Loucy (cell line): Measurements from ENCODE around the gene RSKR.
A peak's percentile ranks its signal among the peaks of the same experiment; 100 is the strongest.

Experiments
- H2AFZ ChIP-seq: fragments of 200-600 bp; sonication (generic); 2 replicates; pipeline ENCODE4 v1.6.0; 2016; ENCODE audit warnings: antibody characterized with exemption, mild to moderate bottlenecking, low read length, moderate library complexity
- H3F3A ChIP-seq: fragments of 200-600 bp; 2 replicates; pipeline ENCODE4 v1.6.0; 2016; ENCODE audit warnings: antibody characterized with exemption, low read depth, mild to moderate bottlenecking
- H3K27me3 ChIP-seq: fragments of 200-600 bp; sonication (generic); 2 replicates; pipeline ENCODE4 v1.6.1; 2014; ENCODE audit warnings: low read length, mild to moderate bottlenecking; ENCODE audit not compliant: insufficient read depth, poor library complexity, severe bottlenecking
- H3K36me3 ChIP-seq: fragments of 200-600 bp; sonication (generic); 2 replicates; pipeline ENCODE4 v1.6.1; 2016; ENCODE audit warnings: low read length; ENCODE audit not compliant: insufficient read depth
- H3K4me1 ChIP-seq: fragments of 200-600 bp; sonication (generic); 2 replicates; pipeline ENCODE4 v1.5.1; 2014; ENCODE audit warnings: low read length, mild to moderate bottlenecking; ENCODE audit not compliant: insufficient read depth, poor library complexity, severe bottlenecking
- H3K4me2 ChIP-seq: fragments of 200-600 bp; sonication (generic); 2 replicates; pipeline ENCODE4 v1.6.0; 2014; ENCODE audit warnings: antibody characterized with exemption, low read length, low read depth, mild to moderate bottlenecking; ENCODE audit not compliant: poor library complexity, severe bottlenecking
- H3K4me3 ChIP-seq: fragments of 200-600 bp; sonication (generic); 2 replicates; pipeline ENCODE4 v1.5.1; 2014; ENCODE audit warnings: low read length, mild to moderate bottlenecking, mixed read lengths; ENCODE audit not compliant: poor library complexity, severe bottlenecking
- H3K79me2 ChIP-seq: fragments of 200-600 bp; sonication (generic); 2 replicates; pipeline ENCODE4 v1.6.1; 2014; ENCODE audit warnings: low read length; ENCODE audit not compliant: insufficient read depth
- H3K9ac ChIP-seq: fragments of 200-600 bp; sonication (generic); 2 replicates; pipeline ENCODE4 v1.6.0; 2014; ENCODE audit warnings: mild to moderate bottlenecking, low read depth, low read length, moderate library complexity; ENCODE audit not compliant: poor library complexity, severe bottlenecking
- H3K9me2 ChIP-seq: fragments of 200-600 bp; sonication (generic); replicated peaks from 2 replicates; pipeline ENCODE4 v1.6.1; 2016; ENCODE audit warnings: low read depth, low read length, mixed read lengths
- H3K9me3 ChIP-seq: fragments of 200-600 bp; sonication (generic); 2 replicates; pipeline ENCODE4 v1.6.1; 2014; ENCODE audit warnings: mild to moderate bottlenecking, antibody characterized with exemption, low read length, low read depth; ENCODE audit not compliant: insufficient read depth
- H4K20me1 ChIP-seq: fragments of 200-600 bp; sonication (generic); 2 replicates; pipeline ENCODE4 v1.6.0; 2014; ENCODE audit warnings: antibody characterized with exemption, low read length, mild to moderate bottlenecking; ENCODE audit not compliant: insufficient read depth, poor library complexity, severe bottlenecking
- CTCF ChIP-seq: fragments of 200-600 bp; sonication (generic); conservative IDR thresholded peaks from 2 replicates; pipeline ENCODE4 v1.5.1; 2014; ENCODE audit warnings: mild to moderate bottlenecking, antibody characterized with exemption, low read length
- EZH2phosphoT487 ChIP-seq: fragments of 200-600 bp; IDR thresholded peaks from 2 replicates; pipeline ENCODE4 v1.6.1; 2018; ENCODE audit warnings: antibody characterized with exemption, mild to moderate bottlenecking, moderate library complexity, borderline replicate concordance

The RSKR gene

GRCh38 chr17:28597606-28598383 lies 16.2 kb downstream of the RSKR start:
- Histone ChIP-seq H3K4me1 (peaks cover 21% of the 10 kb centered on the region), H4K20me1 (no peaks in the 10 kb centered on the region), H3K36me3 (peaks cover 6% of the 10 kb centered on the region; the same call in 1 of the 2 replicates), H3K9me3 (no peaks in the 10 kb centered on the region), H3F3A (no peaks in the 10 kb centered on the region), H3K27me3 (no peaks in the 10 kb centered on the region), H3K79me2 (peaks cover 51% of the 10 kb centered on the region), H3K4me2 (peak overlapping the region; percentile 93), H3K4me3 (peak overlapping the region; percentile 95), H3K9me2 (no peaks in the 10 kb centered on the region), H2AFZ (peak overlapping the region; percentile 83; the same call in 1 of the 2 replicates), H3K9ac (peak overlapping the region; percentile 95)
- no peak for TF ChIP-seq CTCF
- TF ChIP-seq EZH2phosphoT487: no peak

GRCh38 chr17:28592260-28592659 lies 21.7 kb downstream of the RSKR start:
- H3K36me3 ChIP-seq: peaks cover 54% of the 10 kb centered on the region; the same call in 1 of the 2 replicates
- H3K4me2 ChIP-seq: peak overlapping the region; percentile 20

GRCh38 chr17:28585851-28586250 lies 28.1 kb downstream of the RSKR start:
- no peaks in the 10 kb centered on the region for H3K9me2 ChIP-seq
- H4K20me1 ChIP-seq: no peaks in the 10 kb centered on the region
- TF ChIP-seq EZH2phosphoT487 (no peak), CTCF (no peak)
- no peaks in the 10 kb centered on the region for H3F3A ChIP-seq
- H3K4me3 ChIP-seq: no peak overlapping the region
- no peaks in the 10 kb centered on the region for H3K9me3 ChIP-seq
- H3K4me2 ChIP-seq: no peak overlapping the region
- H3K9ac ChIP-seq: no peak overlapping the region
- H2AFZ ChIP-seq: no peak overlapping the region
- H3K79me2 ChIP-seq: peaks cover 20% of the 10 kb centered on the region
- H3K36me3 ChIP-seq: peaks cover 78% of the 10 kb centered on the region; the same call in 1 of the 2 replicates
- H3K4me1 ChIP-seq: no peaks in the 10 kb centered on the region
- H3K27me3 ChIP-seq: no peaks in the 10 kb centered on the region

More at GRCh38 chr17:28592260-28592659, 21.7 kb downstream of the RSKR start:
- TF ChIP-seq CTCF: no peak
- TF ChIP-seq EZH2phosphoT487: no peak
- Histone ChIP-seq H3K79me2 (peaks cover 74% of the 10 kb centered on the region), H3K27me3 (no peaks in the 10 kb centered on the region), H3K4me3 (no peak overlapping the region), H4K20me1 (no peaks in the 10 kb centered on the region), H3K4me1 (peaks cover 8% of the 10 kb centered on the region), H3K9me3 (no peaks in the 10 kb centered on the region), H3F3A (no peaks in the 10 kb centered on the region), H3K9me2 (no peaks in the 10 kb centered on the region), H2AFZ (no peak overlapping the region), H3K9ac (no peak overlapping the region)
